HEK293T (cell line): ENCODE results near the gene BCR.

Source experiments
- BHLHE40 ChIP-seq: fragments of 450-650 bp; IDR thresholded peaks from 2 replicates; pipeline ENCODE4 v1.6.1; 2016; ENCODE audit warnings: mild to moderate bottlenecking, moderate library complexity, borderline replicate concordance
- CTBP1 ChIP-seq: fragments of 450-650 bp; IDR thresholded peaks from 2 replicates; pipeline ENCODE4 v1.6.1; 2016; ENCODE audit warnings: borderline replicate concordance
- FOXA1 ChIP-seq: fragments of 450-650 bp; IDR thresholded peaks from 2 replicates; pipeline ENCODE4 v1.6.1; 2016; ENCODE audit warnings: mild to moderate bottlenecking
- FOXK2 ChIP-seq: fragments of 450-650 bp; IDR thresholded peaks from 2 replicates; pipeline ENCODE4 v1.6.1; 2016; ENCODE audit warnings: mild to moderate bottlenecking
- FOXM1 ChIP-seq: fragments of 450-650 bp; IDR thresholded peaks from 2 replicates; pipeline ENCODE4 v1.6.1; 2017; ENCODE audit warnings: mild to moderate bottlenecking, borderline replicate concordance
- LEF1 ChIP-seq: fragments of 450-650 bp; IDR thresholded peaks from 2 replicates; pipeline ENCODE4 v1.6.1; 2017; ENCODE audit warnings: mild to moderate bottlenecking, borderline replicate concordance
- SP1 ChIP-seq: fragments of 450-650 bp; IDR thresholded peaks from 2 replicates; pipeline ENCODE4 v1.6.1; 2017
- SUZ12 ChIP-seq: fragments of 450-650 bp; IDR thresholded peaks from 2 replicates; pipeline ENCODE4 v1.6.1; 2016; ENCODE audit warnings: mild to moderate bottlenecking
- TARDBP ChIP-seq: fragments of 450-650 bp; IDR thresholded peaks from 2 replicates; pipeline ENCODE4 v1.6.1; 2016
- ZNF384 ChIP-seq: fragments of 450-650 bp; IDR thresholded peaks from 2 replicates; pipeline ENCODE4 v1.6.1; 2016
- TF ChIP-seq, protein P1 (sequence below): fragments of 450-650 bp; IDR thresholded peaks from 2 replicates; pipeline ENCODE4 v1.6.1; 2016

DNA sequence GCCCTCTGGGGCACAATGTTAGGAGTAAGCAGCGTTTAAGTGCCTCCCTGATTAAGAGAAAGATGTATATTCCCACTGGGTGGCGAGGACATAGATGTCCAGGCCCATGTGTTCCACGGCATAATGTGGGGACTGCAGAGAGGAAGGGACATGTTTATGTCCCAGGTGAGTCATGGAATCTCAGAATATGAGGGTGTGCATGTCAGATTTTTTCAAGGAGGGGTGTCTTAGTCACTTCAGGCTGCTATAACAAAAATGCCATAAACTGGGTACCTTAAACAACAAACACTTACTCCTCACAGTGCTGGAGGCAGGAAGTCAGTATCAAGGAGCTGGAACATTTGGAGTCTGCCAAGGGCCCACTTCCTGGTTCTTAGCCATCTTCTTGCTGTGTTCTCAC is 55.1 kb downstream of the BCR start:
- TF ChIP-seq, protein P1, sequence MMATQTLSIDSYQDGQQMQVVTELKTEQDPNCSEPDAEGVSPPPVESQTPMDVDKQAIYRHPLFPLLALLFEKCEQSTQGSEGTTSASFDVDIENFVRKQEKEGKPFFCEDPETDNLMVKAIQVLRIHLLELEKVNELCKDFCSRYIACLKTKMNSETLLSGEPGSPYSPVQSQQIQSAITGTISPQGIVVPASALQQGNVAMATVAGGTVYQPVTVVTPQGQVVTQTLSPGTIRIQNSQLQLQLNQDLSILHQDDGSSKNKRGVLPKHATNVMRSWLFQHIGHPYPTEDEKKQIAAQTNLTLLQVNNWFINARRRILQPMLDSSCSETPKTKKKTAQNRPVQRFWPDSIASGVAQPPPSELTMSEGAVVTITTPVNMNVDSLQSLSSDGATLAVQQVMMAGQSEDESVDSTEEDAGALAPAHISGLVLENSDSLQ = no peak
- TF ChIP-seq TARDBP (no peak), FOXA1 (no peak), SP1 (no peak), SUZ12 (no peak), BHLHE40 (no peak), ZNF384 (no peak), FOXM1 (no peak), FOXK2 (no peak), CTBP1 (no peak), LEF1 (no peak)
